GM19452 (cell line): ENCODE measurements around the gene DNM3.

ENCODE experiments used
- ATAC-seq: cut with Tn5 transposase; IDR thresholded peaks from one replicate; pipeline ENCODE4 v1.9.1; 2021; ENCODE audit not compliant: unreplicated experiment

The DNM3 gene

DNA sequence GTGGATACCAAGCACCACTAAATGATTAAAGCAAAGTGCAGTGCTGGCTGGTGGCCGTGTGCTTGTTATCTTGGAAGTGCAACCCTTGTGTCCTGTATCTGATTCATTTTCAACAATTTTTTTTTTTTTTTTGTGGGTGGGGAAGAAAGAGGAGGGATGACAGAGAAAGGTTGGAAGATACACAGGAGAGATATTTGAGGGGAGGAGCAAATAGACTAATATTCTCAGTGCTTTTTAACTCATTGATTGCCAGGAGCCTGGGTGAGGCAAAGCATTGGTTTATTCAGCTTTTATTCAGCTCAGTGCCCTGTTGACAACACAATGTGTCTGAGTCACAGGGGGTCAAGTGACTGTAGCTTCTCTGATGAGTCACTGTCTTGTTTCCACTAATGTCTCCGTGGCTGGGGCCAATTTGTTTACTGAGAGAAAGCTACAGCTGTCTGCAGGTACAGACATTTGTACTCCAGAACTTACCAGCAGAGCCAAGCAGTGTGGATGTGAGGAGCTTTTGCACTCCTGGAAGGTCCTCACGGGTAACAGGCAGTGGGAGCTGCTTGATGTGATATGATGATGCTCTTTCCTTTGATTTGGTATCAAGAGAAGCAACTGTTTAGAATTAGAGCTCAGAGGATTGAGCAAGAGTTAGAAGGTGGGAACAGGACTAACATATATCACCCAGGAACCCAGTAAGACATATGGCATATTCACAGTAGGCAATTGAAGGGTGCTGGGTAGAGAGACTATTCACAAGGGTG, 23.6 kb upstream of the DNM3 start:
- no peak for ATAC-seq

DNA sequence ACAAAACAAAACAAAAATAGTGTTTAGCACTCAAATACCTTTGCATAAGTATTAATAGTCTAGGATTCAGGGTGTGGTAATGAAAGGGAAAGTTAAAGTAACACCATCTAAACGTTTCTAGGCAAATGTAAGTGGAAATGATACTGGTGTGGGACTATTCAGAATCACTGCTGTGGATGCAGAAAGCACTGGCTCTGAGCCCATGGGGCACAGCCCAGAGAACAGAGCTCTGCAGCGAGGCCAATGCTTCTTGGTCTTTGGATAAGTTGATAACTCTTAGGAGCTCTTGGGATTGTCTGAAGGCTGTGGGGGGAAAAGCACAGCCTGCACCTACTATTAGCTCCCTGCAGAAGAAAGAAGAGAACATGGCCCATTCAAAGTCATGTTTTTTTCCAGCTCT, 21.4 kb upstream of the DNM3 start:
- no peak for ATAC-seq

DNA sequence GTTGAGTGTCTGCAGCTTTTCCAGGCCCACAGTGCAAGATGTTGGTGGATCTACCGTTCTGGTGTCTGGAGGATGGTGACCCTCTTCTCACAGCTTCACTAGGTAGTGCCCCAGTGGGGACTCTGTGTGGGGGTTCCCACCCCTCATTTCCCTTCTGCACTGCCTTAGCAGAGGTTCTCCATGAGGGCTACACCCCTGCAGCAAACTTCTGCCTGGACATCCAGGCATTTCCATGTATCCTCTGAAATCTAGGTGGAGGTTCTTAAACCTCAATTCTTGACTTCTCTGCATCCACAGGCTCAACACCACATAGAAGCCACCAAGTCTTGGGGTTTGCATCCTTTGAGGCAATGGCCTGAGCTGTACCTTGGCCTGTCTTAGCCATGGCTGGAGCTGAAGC, 14.3 kb upstream of the DNM3 start:
- ATAC-seq, result no peak

DNA sequence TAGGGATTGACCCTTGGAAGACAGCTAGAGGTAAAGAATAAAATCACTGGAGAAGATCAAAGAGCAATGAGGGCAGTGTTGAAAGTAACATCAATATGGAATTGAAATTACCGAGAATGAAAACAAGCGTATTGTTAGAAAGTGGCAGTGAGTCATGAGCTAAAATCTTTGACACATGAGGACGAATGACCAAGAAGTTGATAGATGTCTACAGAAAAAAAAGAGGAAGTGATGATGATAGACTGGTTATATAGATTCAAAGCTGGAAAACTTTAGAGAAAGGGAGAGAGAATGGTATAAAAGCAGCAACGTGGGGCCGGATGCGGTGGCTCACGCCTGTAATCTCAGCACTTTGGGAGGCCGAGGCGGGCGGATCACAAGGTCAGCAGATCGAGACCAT, 12.5 kb upstream of the DNM3 start:
- no peak for ATAC-seq

DNA sequence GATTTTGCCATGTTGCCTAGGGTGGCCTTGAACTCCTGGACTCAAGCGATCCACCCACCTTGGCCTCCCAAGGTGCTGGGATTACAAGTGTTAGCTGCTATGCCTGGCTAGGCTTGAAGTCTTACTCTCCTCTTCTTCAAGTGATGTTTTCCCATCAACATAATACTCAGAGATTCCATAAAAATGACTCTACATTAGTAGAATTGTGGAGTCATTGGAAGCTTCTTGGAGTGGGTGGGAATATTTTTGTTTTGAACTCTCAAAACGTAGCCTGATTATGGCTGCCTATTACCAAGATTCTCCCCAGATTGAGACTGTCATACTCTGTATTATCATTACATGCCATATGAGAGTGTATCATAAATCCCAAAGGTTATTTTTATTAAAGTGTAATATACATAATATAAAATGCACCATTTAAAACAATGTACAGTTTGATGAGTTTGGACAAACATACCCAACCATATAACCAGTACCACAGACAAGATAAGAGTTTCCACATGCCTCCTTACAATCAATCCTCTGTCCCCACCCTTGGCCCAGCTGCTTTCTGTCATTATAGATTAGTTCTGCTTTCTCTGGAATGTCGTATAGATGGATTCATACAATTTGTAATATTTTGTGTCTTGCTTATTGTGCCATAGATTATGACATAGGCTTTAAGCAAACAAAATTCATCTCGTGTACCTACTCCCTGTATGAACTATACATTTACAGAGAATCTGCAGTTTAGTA, 8.0 kb upstream of the DNM3 start:
- ATAC-seq, result no peak

DNA sequence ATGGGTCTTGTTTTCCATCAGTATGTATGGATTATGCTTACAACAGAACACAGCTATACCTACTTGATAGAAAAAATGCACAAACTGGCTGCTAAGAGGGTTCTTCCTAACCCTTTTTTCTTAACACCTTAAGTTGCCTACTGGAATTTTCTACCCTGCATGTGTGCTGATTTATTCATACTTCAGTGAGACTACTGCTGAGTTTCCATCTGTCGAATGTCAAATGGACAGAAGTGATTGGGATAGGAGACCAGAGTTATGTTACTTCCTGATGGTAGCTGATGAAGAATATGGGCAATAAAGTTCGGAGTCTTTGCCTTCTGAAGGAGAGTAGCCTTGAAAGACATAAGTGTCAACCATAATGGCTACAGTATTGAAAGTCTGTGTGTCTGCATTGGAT, 6.5 kb upstream of the DNM3 start:
- no peak for ATAC-seq

DNA sequence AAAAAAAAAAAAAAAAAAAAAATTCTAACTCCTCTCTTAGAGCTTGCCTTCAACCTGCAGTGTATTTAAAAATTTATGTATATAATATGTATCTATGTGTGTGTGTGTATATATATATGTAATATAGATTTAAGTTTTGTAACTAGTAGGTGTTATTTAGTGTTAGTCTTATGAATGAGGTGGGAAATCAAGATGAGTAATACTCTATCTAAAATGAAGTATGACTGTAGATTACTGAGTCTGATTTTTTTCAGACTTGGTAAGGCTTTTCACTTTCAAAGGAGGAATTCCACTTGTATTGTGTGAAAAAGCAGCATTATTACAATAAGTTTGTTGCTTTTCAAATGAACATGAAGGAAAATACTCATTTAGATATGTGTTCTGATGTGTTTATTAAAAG, 5.4 kb upstream of the DNM3 start:
- ATAC-seq, result no peak

DNA sequence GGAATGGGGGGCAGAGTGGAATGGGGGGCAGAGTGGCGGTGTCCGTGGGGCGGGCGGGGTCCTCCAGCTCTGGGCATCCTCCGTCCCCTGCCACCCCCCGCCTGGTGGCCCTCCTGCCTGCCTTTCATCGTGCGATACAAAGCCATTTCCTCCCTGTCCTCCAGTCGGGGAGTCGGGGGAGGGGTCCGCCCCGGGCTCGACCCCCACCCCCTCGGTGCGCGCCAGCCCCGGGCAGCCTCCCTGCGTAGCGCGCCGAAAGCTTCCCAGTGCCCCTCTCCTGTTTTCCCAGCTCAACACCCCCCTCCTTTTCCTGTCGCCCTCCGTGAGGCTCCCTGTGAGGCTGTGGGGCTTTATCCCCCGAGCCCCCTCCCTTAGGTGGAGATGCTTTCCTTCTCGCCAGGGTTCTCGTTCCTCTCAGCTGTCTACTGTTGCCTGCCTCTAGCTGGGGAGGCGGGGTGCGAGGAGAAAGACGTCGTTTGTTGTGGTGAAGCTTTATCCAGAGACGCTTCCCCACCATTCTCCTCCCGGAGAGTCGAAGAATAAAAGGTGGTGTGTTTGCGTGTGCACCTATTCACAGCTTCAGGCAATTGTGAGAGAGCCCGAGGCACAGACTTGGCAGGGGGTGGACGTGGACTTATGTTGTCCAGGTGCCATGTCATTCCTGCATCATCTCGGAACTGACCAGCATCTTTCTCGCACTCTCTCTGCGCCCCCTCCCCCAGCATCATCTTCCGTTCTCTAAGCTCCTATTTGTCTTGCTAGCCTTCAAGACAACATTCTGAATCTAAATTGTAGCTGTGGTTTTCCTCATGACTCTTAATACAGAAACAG, 848 bp downstream of the DNM3 start:
- no peak for ATAC-seq

DNA sequence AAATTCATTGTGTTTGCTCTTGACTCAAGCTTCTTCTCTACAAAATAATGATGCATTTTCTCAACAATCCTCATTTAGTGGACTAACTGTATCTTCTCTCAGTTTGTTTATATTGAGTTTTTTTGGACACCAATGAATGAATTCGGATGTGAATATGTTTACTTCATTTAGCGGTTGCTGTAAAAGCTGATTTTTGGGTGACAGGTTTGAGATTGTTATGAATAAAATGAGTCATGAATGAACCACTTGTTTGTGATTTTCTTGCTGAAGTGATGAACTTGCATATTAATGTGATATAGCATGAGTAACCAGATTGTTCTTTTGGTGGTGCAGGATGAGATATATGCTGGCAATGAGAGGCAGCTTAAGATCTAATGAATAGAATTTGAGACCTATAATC, 3.1 kb downstream of the DNM3 start:
- no peak for ATAC-seq

DNA sequence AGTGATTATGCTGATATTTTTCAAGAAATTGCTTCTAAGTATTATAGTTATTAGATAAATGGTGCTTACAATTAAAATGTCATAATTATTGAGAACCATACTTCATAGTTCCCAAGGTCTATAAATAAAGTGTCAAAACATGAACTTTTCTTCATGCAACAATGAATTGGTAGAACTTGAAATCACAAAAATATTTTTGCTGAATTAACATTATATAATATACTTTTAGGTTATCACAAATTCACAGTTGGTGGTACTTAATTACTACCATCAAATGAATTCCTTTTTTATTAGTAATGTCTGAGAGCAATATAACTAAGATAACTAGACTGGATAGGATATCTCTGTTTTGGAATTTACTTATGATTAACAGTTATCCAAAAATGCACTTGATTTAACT, 4.7 kb downstream of the DNM3 start:
- no peak for ATAC-seq

DNA sequence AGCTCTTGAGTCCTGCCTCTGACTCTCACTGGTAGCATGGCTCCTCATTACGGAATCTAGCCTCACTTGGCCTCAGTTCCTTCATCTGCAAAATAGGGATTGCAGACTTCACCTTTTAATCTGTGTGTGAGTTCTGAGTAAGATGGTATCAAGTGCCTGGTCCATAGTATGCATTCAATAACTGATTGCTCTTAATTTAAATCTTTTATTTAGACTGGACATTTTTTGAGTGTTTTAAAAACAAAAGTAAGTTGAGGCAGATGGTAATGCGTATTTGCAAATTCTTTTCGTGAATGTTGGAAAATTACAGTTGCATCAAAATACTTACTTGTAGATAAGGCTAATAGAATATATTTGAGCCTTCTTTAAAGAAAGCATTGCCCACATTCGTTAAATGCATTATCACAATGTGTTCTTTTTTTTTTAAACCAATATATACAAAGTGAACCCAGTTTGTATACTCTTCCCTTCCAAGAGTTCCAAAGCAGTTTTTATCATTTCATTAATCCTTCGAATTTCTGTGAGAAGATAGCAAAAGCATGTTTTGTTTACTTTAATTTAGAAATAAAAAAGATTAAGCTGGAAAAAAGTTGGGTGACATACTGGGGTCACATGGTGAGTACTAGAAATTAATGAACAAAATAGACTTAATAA, 8.1 kb downstream of the DNM3 start:
- ATAC-seq, result no peak

DNA sequence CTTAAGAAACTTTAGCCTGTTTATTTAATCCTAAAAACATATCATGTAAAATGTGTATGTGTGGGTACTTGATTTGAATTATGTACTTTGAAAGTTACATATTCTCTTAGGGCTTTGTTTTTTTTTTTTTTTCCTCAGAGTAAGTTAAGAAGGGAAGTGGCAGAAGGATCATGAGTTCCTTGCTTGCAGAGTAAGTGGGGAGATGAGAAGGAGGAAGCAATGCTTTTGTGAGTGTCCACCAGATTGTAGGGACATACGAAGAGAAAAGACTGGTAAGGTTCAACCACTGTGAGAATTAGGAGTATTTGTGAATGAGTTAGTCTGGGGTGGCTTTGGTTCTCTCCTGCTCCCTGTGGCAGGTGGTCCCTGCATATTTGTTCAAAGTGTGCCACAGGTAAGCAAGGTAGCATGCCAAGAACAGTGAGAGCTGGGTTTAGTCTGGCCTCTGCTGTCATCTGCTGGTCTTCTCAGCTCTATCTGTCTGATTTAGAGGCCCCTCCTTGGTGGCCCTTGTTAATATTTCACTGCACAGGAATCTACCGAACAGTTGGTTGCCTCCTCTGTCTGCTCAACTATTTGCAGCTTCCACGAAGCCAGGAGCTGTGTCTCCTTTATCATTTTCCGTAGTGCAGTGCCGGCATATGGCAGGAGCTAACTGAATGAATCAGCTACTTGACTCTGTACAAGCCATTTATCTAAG, 9.5 kb downstream of the DNM3 start:
- ATAC-seq, result no peak

DNA sequence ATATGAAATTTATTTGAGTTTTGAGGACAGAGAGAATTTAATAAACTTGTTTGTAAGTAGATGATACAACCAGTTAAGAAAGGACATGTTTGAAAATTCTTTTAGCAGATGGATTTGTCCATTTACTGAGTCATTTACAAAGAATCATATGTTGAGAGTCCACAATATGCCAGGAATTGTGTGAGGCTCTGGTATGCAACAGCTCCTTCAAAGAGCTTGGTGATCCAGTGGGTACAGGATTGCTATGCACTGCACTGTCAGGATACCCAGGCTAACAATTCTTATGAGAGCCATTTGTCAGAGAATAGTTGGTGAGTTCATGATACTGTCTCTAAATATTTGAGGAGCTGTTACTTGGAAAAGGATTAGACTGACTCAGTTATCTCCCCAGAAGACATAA, 11.0 kb downstream of the DNM3 start:
- no peak for ATAC-seq

DNA sequence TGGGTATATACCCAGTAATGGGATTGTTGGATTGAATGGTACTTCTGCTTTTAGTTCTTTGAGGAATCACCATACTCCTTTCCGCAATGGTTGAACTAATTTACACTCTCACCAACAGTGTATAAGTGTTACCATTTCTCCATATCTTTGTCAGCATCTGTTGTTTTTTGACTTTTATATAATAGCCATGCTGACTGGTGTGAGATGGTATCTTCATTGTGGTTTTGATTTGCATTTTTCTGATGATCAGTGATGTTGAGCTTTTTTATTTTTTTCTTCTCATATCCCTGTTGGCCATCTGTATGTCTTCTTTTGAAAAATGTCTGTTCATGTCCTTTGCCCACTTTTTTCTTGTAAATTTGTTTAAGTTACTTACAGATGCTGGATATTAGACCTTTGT, 14.1 kb downstream of the DNM3 start:
- ATAC-seq, result no peak

DNA sequence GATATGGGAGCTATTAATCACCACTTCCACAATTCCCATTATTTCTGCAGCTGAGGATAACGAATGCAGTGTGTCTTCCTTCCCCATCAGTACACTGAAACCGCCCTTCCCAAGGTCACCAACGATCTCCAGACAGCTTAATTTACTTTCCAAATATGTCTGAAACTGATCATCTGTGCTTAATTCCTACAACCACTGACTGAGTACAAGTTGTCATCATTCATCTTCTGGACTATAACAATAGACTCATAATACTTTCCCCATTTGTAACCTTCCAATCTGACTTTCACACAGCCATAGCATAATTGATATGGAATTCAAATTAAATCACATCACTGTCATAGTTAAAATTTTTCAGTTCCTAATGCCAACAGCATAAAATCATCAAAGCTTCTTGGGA, 17.4 kb downstream of the DNM3 start:
- ATAC-seq, result no peak

DNA sequence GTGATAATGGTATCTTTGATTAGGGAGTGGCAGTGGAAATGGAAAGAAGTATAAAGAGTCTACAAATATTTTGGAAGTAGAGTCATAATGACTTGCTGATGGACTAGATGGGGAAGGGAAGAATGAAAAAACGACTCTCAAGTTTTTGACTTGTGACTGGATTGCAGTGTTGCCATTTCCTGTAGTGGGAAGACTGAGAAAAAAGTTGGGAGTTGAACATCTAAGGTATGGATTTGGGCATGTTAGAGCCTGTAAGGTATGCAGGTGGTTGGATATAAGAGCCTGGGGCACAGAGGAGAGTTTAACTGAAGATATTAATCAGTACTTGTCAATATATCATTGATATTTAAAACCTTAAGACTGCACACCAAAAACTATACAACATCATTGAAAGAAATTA, 19.4 kb downstream of the DNM3 start:
- ATAC-seq, result no peak

DNA sequence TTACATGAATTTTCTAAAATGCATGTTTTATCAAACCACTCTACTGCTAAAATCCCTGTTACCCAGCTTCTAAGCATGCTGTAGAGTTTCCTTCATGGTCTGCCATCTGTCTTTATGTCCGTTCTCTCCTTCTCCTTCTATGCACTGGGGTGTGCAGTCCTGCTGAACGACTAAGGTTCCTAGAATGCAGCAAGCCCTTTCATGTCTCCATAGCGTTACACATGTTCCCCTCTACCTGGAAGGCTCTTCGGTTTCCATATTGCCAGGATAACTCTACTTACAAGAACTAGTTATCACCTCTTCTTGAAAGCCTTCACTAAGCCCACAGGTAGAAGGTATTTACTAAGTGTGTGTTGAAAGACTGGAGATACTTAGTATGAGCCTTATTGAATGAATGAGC, 22.2 kb downstream of the DNM3 start:
- no peak for ATAC-seq

DNA sequence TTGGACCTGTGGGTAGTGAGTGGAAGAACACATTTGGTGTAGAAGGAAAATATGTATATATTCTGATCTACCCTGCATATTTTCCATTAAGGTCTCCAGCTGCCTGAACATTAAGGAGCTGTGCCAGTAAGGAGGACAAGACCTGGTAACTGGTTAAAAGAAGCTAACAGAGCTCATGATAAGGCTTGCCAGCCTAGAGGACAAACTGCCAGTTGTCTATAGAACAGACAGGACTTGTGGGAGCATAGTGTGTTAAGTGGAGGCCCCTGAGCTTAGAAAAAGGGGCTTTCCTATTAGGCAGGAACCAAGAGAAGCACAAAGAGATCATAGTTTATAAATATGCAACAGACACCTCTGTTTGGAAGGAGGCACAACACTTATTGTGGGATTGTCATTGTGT, 23.0 kb downstream of the DNM3 start:
- ATAC-seq, result no peak

DNA sequence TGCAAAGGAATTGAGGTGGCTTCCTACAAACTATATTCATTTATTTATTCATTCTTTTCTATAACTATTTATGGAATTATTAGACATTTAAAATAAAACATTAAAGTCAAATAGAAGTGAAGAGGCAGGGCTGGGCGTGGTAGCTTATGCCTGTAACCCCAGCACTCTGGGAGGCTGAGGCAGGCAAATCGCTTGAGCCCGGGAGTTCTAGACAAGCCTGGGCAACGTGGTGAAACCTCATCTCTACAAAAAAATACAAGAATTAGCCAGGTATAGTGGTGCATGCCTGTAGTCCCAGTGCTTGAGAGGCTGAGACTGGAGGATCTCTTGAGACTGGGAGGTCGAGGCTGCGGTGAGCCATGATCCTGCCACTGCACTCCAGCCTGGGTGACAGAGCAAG, 23.8 kb downstream of the DNM3 start:
- no peak for ATAC-seq

DNA sequence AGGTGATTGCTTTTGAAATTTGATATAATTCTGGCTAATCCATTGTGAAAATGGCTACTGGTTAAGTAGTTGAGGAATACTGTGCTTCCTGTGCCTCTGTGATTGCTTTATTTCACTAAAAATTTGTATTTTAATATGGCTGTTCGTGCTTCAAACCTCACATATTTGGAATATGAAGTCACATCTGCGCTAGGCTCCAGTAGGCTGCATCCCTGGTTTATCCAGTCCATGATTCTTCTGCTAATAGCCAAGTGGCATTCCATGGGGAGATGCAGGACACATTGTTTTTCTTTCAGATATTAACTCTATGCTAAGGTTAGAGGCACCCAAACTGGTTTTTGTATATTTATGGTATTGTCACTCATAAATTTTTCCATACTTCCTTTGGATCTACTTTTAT, 25.9 kb downstream of the DNM3 start:
- ATAC-seq, result no peak
